ENCODE measurements around the gene USP40.

DNA sequence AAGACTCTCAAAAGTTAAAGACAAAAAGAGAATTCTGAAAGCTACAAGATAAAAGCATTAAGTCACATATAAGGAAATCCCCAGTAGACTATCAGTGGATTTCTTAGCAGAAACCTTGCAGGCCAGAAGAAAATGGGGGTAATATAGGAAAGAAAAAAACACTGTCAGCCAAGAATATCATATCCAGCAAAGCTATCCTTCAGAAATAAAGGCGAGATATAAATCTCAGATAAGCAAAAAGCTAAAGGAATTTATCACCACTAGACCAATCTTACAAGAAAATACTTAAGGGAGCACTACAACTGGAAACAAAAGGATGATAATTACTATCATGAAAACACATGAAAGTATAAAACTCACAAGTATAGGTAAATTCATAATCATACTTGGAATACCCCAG is 63.1 kb downstream of the USP40 start:
- TF ChIP-seq EZH2 (IDR thresholded peaks at IDR 0.05; ENCODE audit: low read length, missing control alignments): no peak
- TF ChIP-seq, protein P1, sequence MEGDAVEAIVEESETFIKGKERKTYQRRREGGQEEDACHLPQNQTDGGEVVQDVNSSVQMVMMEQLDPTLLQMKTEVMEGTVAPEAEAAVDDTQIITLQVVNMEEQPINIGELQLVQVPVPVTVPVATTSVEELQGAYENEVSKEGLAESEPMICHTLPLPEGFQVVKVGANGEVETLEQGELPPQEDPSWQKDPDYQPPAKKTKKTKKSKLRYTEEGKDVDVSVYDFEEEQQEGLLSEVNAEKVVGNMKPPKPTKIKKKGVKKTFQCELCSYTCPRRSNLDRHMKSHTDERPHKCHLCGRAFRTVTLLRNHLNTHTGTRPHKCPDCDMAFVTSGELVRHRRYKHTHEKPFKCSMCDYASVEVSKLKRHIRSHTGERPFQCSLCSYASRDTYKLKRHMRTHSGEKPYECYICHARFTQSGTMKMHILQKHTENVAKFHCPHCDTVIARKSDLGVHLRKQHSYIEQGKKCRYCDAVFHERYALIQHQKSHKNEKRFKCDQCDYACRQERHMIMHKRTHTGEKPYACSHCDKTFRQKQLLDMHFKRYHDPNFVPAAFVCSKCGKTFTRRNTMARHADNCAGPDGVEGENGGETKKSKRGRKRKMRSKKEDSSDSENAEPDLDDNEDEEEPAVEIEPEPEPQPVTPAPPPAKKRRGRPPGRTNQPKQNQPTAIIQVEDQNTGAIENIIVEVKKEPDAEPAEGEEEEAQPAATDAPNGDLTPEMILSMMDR (conservative IDR thresholded peaks at IDR 0.05 in 1 of 2, IDR thresholded peaks at IDR 0.05 in 1 of 2; ENCODE audit: low read depth in 1 of 2, low read length in 2 of 2): no peak
